MCF 10A (cell line): ENCODE data around the gene TBC1D14. TPM values are rescaled to one million over a fixed set of nuclear protein-coding genes. Genes with fewer than 3 reads are reported as not detected.
A peak's percentile ranks its signal among the peaks of the same experiment; 100 is the strongest.

Source experiments
- BruUV-seq: library from RNA; stranded (reverse); fragments of 400-500 nt; replicated peaks from 2 replicates; lab custom pipeline; 2021; lab: Mats Ljungman, UMichigan
- CTCF ChIA-PET: fragments of 300-600 bp; sonication (Branson Sonifier 250); formaldehyde crosslinking; extraction: SDS; loops from one replicate; lab custom pipeline; 2021; ENCODE audit warnings: antibody characterized with exemption, inconsistent platforms; lab: Yijun Ruan, JAX
- POLR2A ChIA-PET: fragments of 300-600, 350-650 bp; sonication (Branson Sonifier 250); formaldehyde crosslinking; extraction: SDS; loops from one replicate; lab custom pipeline; 2020; ENCODE audit warnings: antibody characterized with exemption, inconsistent platforms; lab: Yijun Ruan, JAX
- DNase-seq: peaks from one replicate; pipeline ENCODE4 v3.0.0-alpha.2; 2018; ENCODE audit not compliant: unreplicated experiment
- H3K27ac Mint-ChIP-seq: one replicate; pipeline ENCODE4 v1.8.0; 2022; ENCODE audit warnings: mild to moderate bottlenecking, low read depth, mixed read lengths; ENCODE audit not compliant: unreplicated experiment
- H3K27me3 Mint-ChIP-seq: one replicate; pipeline ENCODE4 v1.8.0; 2022; ENCODE audit warnings: mixed read lengths; ENCODE audit not compliant: insufficient read depth, unreplicated experiment
- H3K36me3 Mint-ChIP-seq: one replicate; pipeline ENCODE4 v1.8.0; 2022; ENCODE audit warnings: mild to moderate bottlenecking, moderate library complexity, mixed read lengths; ENCODE audit not compliant: insufficient read depth, unreplicated experiment
- H3K4me1 Mint-ChIP-seq: one replicate; pipeline ENCODE4 v1.8.0; 2022; ENCODE audit warnings: mixed read lengths; ENCODE audit not compliant: insufficient read depth, unreplicated experiment
- H3K4me3 Mint-ChIP-seq: one replicate; pipeline ENCODE4 v1.8.0; 2022; ENCODE audit warnings: mild to moderate bottlenecking, moderate library complexity, mixed read lengths; ENCODE audit not compliant: unreplicated experiment
- H3K9me3 Mint-ChIP-seq: one replicate; pipeline ENCODE4 v1.8.0; 2022; ENCODE audit warnings: mixed read lengths; ENCODE audit not compliant: unreplicated experiment
- intact Hi-C: fragments of 100-400 bp; cut with micrococcal nuclease; formaldehyde crosslinking; loops from 2 replicates; pipeline ENCODE4 v1.14.1; 2022
- total RNA-seq: library from RNA; stranded (reverse); gene quantifications from 2 replicates; pipeline ENCODE4 v1.2.3, GENCODE V29; 2022
- TF ChIP-seq, protein P1 (sequence below): fragments of 200-600 bp; IDR thresholded peaks from one replicate; pipeline ENCODE4 v1.8.0; 2022; ENCODE audit warnings: antibody characterized with exemption, mild to moderate bottlenecking; ENCODE audit not compliant: unreplicated experiment

TBC1D14 gene
- total RNA-seq, 1 experiment from 2014 or later = 55.1 TPM

DNA sequence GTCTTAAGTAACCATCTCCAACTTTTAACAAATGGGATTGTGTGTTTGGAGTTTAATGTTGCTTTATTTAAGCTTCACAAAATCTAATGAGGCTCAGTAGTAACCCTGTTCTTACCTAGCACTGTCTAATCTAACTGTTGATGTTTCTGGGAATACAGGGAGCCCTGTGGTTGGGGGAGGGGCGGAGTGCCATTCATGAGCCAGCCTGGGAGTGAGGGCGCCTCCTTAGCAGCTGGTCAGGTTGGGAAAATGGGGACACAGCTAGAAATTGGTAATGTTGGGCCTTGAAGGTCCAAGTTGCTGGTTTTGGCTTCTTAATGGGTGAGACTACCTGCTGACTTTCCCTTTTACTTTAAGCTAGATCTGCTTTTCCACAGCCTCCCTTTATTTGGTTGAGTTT is 110.7 kb downstream of the TBC1D14 start:
- Mint-ChIP-seq H3K4me3 (no peak overlapping the region), H3K27me3 (no peaks in the 10 kb centered on the region), H3K9me3 (no peaks in the 10 kb centered on the region), H3K27ac (peak overlapping the region; percentile 82), H3K36me3 (peaks cover 49% of the 10 kb centered on the region), H3K4me1 (peaks cover 11% of the 10 kb centered on the region)
- CTCF ChIA-PET = interaction anchor here (0.7 to 1.1 kb wide), 3 partner anchors 22 to 1173 kb away, joined by 3 to 4 read pairs (median 4); no protein-coding TSS in a partner anchor
- intact Hi-C loops = no loop called here
- POLR2A ChIA-PET = interaction anchor here (0.7 to 4.3 kb wide), 7 partner anchors 12 to 47 kb away, joined by 3 to 41 read pairs (median 6); partner anchors contain the start of genes GRPEL1 and TADA2B
- no TSS peak for BruUV-seq
- TF ChIP-seq, protein P1, sequence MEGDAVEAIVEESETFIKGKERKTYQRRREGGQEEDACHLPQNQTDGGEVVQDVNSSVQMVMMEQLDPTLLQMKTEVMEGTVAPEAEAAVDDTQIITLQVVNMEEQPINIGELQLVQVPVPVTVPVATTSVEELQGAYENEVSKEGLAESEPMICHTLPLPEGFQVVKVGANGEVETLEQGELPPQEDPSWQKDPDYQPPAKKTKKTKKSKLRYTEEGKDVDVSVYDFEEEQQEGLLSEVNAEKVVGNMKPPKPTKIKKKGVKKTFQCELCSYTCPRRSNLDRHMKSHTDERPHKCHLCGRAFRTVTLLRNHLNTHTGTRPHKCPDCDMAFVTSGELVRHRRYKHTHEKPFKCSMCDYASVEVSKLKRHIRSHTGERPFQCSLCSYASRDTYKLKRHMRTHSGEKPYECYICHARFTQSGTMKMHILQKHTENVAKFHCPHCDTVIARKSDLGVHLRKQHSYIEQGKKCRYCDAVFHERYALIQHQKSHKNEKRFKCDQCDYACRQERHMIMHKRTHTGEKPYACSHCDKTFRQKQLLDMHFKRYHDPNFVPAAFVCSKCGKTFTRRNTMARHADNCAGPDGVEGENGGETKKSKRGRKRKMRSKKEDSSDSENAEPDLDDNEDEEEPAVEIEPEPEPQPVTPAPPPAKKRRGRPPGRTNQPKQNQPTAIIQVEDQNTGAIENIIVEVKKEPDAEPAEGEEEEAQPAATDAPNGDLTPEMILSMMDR = no peak
- DNase-seq = no peak

DNA sequence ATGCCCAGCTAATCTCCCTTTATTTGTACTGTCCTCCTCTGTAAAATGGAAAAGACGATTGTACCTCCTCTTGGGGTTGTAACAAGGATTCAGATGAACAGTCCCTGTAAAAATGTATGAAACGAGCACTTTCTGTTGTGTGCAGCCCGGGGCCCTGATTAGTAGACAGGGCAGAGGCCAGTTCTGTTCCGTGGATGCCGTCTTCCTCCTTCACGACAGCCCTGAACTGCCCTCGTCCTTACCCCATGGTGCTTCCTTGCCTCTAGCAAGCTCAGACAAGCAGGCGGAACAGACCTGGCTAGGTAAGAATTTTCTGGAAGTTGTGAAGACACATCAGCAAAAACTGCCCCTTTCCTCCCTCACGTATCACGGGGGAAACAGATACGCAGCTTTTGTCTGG is 111.2 kb downstream of the TBC1D14 start:
- Mint-ChIP-seq H3K4me3 (no peak overlapping the region), H3K9me3 (no peaks in the 10 kb centered on the region), H3K36me3 (peaks cover 52% of the 10 kb centered on the region), H3K27me3 (no peaks in the 10 kb centered on the region), H3K27ac (peak overlapping the region; percentile 82), H3K4me1 (peaks cover 11% of the 10 kb centered on the region)
- no peak for DNase-seq
- BruUV-seq = no TSS peak
- intact Hi-C loops = no loop called here
- ChIA-PET CTCF (interaction anchor here (0.6 to 1.1 kb wide), 3 partner anchors 12 to 1173 kb away, joined by 3 to 4 read pairs (median 4); no protein-coding TSS in a partner anchor), POLR2A (interaction anchor here (0.7 to 4.3 kb wide), 7 partner anchors 12 to 46 kb away, joined by 3 to 41 read pairs (median 7); partner anchors contain the start of genes GRPEL1 and TADA2B)
- TF ChIP-seq, protein P1 = no peak

DNA sequence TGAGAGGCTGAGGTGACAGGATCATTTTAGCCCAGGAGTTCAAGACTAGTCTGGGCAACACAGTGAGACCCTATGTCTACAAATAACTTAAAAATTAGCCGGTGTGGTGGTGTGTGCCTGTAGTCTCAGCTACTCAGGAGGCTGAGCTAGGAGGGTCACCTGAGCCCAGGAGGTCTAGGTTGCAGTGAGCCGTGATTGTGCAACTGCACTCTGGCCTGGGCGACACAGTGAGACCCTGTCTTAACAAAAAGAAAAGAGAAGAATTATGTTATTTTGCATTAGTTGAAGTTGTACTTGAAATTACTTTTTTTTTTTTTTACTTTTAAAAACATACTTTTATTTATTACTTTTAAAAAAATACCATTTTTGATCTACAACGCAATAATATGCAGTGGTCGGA is 111.7 kb downstream of the TBC1D14 start:
- H3K4me1 Mint-ChIP-seq = peaks cover 11% of the 10 kb centered on the region
- intact Hi-C loops = no loop called here
- DNase-seq = no peak
- H3K27me3 Mint-ChIP-seq = no peaks in the 10 kb centered on the region
- no peaks in the 10 kb centered on the region for H3K9me3 Mint-ChIP-seq
- H3K36me3 Mint-ChIP-seq = peaks cover 57% of the 10 kb centered on the region
- H3K27ac Mint-ChIP-seq = peak overlapping the region; percentile 82
- ChIA-PET POLR2A (interaction anchor here (0.8 to 4.3 kb wide), 9 partner anchors 13 to 47 kb away, joined by 3 to 41 read pairs (median 9); partner anchors contain the start of genes GRPEL1 and TADA2B), CTCF (interaction anchor here (0.6 to 1.4 kb wide), 3 partner anchors 13 to 61 kb away, joined by 3 to 4 read pairs (median 4); no protein-coding TSS in a partner anchor)
- no TSS peak for BruUV-seq
- TF ChIP-seq, protein P1 = no peak
- H3K4me3 Mint-ChIP-seq = no peak overlapping the region

DNA sequence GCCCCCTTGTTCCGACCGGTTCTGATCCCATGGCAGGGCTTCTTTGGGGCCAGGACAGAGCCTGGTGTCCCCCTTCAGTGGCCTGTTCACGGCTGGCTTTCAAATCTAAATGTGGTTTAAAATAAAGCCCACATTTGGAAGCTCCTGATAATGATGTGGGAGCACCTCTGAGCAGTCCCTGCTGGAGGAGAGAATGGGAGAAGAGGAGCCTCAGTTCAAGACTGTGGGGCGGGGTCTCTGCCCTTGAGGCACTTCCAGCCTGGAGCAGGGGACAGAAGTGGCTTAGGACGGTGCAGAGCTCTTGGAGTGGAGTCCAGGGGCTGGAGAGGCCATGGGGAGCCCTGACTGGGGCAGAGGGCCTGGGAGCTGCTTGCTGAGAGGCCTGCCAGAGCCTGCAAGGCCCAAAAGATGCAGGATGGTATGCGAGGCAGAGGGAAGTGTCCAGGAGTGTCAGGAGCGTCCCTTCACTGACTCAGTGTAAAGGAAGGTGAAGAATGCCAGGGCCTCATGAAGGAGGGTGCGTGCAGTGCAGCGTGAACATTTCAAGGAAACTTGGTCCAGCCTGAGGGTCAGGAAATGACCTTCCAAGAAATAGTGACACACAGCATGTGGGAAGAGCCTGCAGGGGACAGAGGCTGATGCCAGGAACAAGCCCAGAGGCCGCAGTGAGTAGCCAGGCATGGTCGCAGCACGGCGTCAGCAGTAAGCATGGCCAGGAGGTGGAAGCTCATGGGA is 112.5 kb downstream of the TBC1D14 start:
- H3K27me3 Mint-ChIP-seq = no peaks in the 10 kb centered on the region
- no peaks in the 10 kb centered on the region for H3K9me3 Mint-ChIP-seq
- BruUV-seq = no TSS peak
- peak overlapping the region; percentile 30 for H3K4me3 Mint-ChIP-seq
- intact Hi-C loops = no loop called here
- H3K4me1 Mint-ChIP-seq = peaks cover 11% of the 10 kb centered on the region
- peaks cover 63% of the 10 kb centered on the region for H3K36me3 Mint-ChIP-seq
- H3K27ac Mint-ChIP-seq = peak overlapping the region; percentile 82
- TF ChIP-seq, protein P1 = no peak
- peak; percentile 77 for DNase-seq
- POLR2A ChIA-PET = interaction anchor here (0.8 to 4.3 kb wide), 11 partner anchors 14 to 46 kb away, joined by 3 to 41 read pairs (median 8); partner anchors contain the start of genes GRPEL1 and TADA2B
- CTCF ChIA-PET = interaction anchor here (0.6 to 1.4 kb wide), 7 partner anchors 10 to 110 kb away, joined by 3 to 4 read pairs (median 3); no protein-coding TSS in a partner anchor
